Neural cell (in vitro differentiated cells): ENCODE measurements around the gene SLC15A5. TPM values are rescaled to one million over a fixed set of nuclear protein-coding genes. Genes with fewer than 3 reads are reported as not detected.
A peak's percentile ranks its signal among the peaks of the same experiment; 100 is the strongest.

Experiments
- H2AFZ ChIP-seq: fragments of 200-600, 300-800 bp; sonication (generic), shearing (Covaris generic); 2 replicates; pipeline ENCODE4 v1.6.0; 2014; ENCODE audit warnings: low read depth, mild to moderate bottlenecking, antibody characterized with exemption, low read length, moderate library complexity
- H3F3A ChIP-seq: fragments of 200-600 bp; shearing (Covaris generic); 2 replicates; pipeline ENCODE4 v1.6.1; 2016; ENCODE audit warnings: mild to moderate bottlenecking, moderate library complexity, mixed read lengths, antibody characterized with exemption, low read length; ENCODE audit not compliant: insufficient read depth, poor library complexity, severe bottlenecking
- H3K27ac ChIP-seq: fragments of 200-600, 300-800 bp; sonication (generic), shearing (Covaris generic); 2 replicates; pipeline ENCODE4 v1.5.1; 2014; ENCODE audit warnings: mild to moderate bottlenecking, low read length, moderate library complexity
- H3K27me3 ChIP-seq: fragments of 300-800, 200-600 bp; sonication (generic), shearing (Covaris generic); 2 replicates; pipeline ENCODE4 v1.6.0; 2014; ENCODE audit warnings: mild to moderate bottlenecking, low read depth, low read length, moderate library complexity; ENCODE audit not compliant: insufficient read depth
- H3K36me3 ChIP-seq: fragments of 300-800, 200-600 bp; sonication (generic), shearing (Covaris generic); 2 replicates; pipeline ENCODE4 v1.5.1; 2014; ENCODE audit warnings: mild to moderate bottlenecking, antibody characterized with exemption, low read length, moderate library complexity; ENCODE audit not compliant: insufficient read depth
- H3K4me2 ChIP-seq: fragments of 300-800, 200-600 bp; sonication (generic), shearing (Covaris generic); 2 replicates; pipeline ENCODE4 v1.6.0; 2014; ENCODE audit warnings: mild to moderate bottlenecking, low read length
- H3K4me3 ChIP-seq: fragments of 300-800, 200-600 bp; sonication (generic), shearing (Covaris generic); 2 replicates; pipeline ENCODE4 v1.5.1; 2014; ENCODE audit warnings: mild to moderate bottlenecking, low read length, moderate library complexity
- H3K79me2 ChIP-seq: fragments of 200-600 bp; shearing (Covaris generic); replicated peaks from 2 replicates; pipeline ENCODE4 v1.6.0; 2014; ENCODE audit warnings: mild to moderate bottlenecking, low read length, moderate library complexity; ENCODE audit not compliant: insufficient read depth
- H3K9ac ChIP-seq: fragments of 300-800, 200-600 bp; sonication (generic), shearing (Covaris generic); 2 replicates; pipeline ENCODE4 v1.6.1; 2016; ENCODE audit warnings: mild to moderate bottlenecking, low read length, mixed read lengths
- H3K9me2 ChIP-seq: fragments of 200-600 bp; shearing (Covaris generic); 2 replicates; pipeline ENCODE4 v1.6.1; 2016; ENCODE audit warnings: mild to moderate bottlenecking, low read length, mixed read lengths; ENCODE audit not compliant: insufficient read depth
- H3K9me3 ChIP-seq: fragments of 200-600, 300-800 bp; sonication (generic), shearing (Covaris generic); 2 replicates; pipeline ENCODE4 v1.6.1; 2016; ENCODE audit warnings: mild to moderate bottlenecking, mixed run types, low read length, moderate library complexity, mixed read lengths
- H4K20me1 ChIP-seq: fragments of 200-600 bp; shearing (Covaris generic); 2 replicates; pipeline ENCODE4 v1.6.1; 2016; ENCODE audit warnings: mild to moderate bottlenecking, mixed run types; ENCODE audit not compliant: insufficient read depth
- EP300 ChIP-seq: fragments of 450-650 bp; conservative IDR thresholded peaks from 2 replicates; pipeline ENCODE4 v1.6.1; 2014; ENCODE audit warnings: antibody characterized with exemption, mild to moderate bottlenecking, moderate library complexity; ENCODE audit not compliant: poor library complexity, severe bottlenecking
- EZH2 ChIP-seq: fragments of 200-600, 300-800 bp; shearing (Covaris generic), sonication (generic); IDR thresholded peaks from 2 replicates; pipeline ENCODE4 v1.6.1; 2014; ENCODE audit warnings: antibody characterized with exemption, low read length, borderline replicate concordance, mild to moderate bottlenecking; ENCODE audit not compliant: insufficient read depth, poor library complexity, severe bottlenecking
- MXI1 ChIP-seq: fragments of 450-650 bp; conservative IDR thresholded peaks from 2 replicates; pipeline ENCODE4 v1.6.1; 2014; ENCODE audit warnings: antibody characterized with exemption, mild to moderate bottlenecking; ENCODE audit not compliant: poor library complexity, severe bottlenecking
- POLR2AphosphoS5 ChIP-seq: IDR thresholded peaks from 2 replicates; pipeline ENCODE4 v1.6.1; 2012
- RAD21 ChIP-seq: fragments of 450-650 bp; conservative IDR thresholded peaks from 2 replicates; pipeline ENCODE4 v1.6.1; 2014; ENCODE audit warnings: antibody characterized with exemption, mild to moderate bottlenecking, moderate library complexity
- SMC3 ChIP-seq: fragments of 450-650 bp; conservative IDR thresholded peaks from 2 replicates; pipeline ENCODE4 v1.6.1; 2014; ENCODE audit warnings: antibody characterized with exemption, mild to moderate bottlenecking, moderate library complexity; ENCODE audit not compliant: poor library complexity
- polyA plus RNA-seq: library from polyadenylated mRNA; depleted of rRNA; stranded (reverse); fragments of >200 nt; gene quantifications from 2 replicates; pipeline ENCODE4 v1.2.3, GENCODE V29; 2014
- TF ChIP-seq, protein P1 (sequence below): IDR thresholded peaks from 2 replicates; pipeline ENCODE4 v1.6.1; 2012; ENCODE audit warnings: borderline replicate concordance

The SLC15A5 gene
- polyA plus RNA-seq, 1 donor from 2014 or later = not detected

DNA sequence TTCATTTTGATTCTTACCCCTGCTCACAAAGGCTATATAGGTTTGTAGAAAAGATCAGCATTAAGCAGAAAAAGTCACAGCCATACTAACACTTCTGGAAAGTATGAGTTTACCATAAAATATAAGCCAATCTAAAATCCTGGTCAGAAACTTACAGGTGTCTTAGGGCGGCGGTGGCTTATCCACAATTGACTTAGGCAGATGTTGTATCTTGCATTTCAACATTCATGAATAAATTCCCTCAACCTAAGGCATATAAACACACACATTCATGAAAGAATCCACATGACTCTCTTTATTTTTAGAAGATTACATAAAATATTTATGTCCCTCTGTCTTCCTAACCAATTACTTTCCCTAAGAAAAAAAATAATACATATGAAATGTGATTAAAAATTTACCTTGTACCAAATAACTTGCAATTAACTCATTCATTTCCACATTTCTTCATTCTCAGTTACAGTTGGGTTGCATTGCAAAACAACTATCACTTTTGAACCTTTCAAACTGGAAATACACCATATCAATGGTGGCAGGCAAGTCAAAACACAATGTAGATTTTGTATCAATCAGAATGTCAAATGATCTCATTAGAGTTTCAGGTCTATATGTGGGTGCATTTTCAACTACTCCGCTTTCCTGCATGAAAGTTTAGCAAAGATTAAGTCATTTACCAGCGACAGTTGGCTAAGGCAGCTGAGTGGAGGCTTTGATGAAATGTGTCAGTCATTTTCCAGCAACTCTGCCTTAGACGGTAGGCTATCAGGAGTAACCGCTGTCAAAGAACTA lies 124.4 kb downstream of the SLC15A5 start:
- Histone ChIP-seq H3K27ac (peak overlapping the region; percentile 36), H2AFZ (no peak overlapping the region), H3K9me3 (no peaks in the 10 kb centered on the region), H3K9ac (no peak overlapping the region), H3K79me2 (no peaks in the 10 kb centered on the region), H3K9me2 (no peaks in the 10 kb centered on the region), H3K36me3 (no peaks in the 10 kb centered on the region), H3K27me3 (no peaks in the 10 kb centered on the region), H4K20me1 (no peaks in the 10 kb centered on the region), H3K4me2 (no peak overlapping the region), H3K4me3 (no peak overlapping the region), H3F3A (no peaks in the 10 kb centered on the region)
- no peak for TF ChIP-seq MXI1
- peak; percentile 99 for TF ChIP-seq EP300
- TF ChIP-seq POLR2AphosphoS5 = peak; percentile 87
- TF ChIP-seq, protein P1, sequence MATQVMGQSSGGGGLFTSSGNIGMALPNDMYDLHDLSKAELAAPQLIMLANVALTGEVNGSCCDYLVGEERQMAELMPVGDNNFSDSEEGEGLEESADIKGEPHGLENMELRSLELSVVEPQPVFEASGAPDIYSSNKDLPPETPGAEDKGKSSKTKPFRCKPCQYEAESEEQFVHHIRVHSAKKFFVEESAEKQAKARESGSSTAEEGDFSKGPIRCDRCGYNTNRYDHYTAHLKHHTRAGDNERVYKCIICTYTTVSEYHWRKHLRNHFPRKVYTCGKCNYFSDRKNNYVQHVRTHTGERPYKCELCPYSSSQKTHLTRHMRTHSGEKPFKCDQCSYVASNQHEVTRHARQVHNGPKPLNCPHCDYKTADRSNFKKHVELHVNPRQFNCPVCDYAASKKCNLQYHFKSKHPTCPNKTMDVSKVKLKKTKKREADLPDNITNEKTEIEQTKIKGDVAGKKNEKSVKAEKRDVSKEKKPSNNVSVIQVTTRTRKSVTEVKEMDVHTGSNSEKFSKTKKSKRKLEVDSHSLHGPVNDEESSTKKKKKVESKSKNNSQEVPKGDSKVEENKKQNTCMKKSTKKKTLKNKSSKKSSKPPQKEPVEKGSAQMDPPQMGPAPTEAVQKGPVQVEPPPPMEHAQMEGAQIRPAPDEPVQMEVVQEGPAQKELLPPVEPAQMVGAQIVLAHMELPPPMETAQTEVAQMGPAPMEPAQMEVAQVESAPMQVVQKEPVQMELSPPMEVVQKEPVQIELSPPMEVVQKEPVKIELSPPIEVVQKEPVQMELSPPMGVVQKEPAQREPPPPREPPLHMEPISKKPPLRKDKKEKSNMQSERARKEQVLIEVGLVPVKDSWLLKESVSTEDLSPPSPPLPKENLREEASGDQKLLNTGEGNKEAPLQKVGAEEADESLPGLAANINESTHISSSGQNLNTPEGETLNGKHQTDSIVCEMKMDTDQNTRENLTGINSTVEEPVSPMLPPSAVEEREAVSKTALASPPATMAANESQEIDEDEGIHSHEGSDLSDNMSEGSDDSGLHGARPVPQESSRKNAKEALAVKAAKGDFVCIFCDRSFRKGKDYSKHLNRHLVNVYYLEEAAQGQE = peak; percentile 23

- Histone ChIP-seq H3K4me3 (peak overlapping the region; percentile 35), H3K36me3 (no peaks in the 10 kb centered on the region), H3K79me2 (no peaks in the 10 kb centered on the region), H3K27ac (peak overlapping the region; percentile 66), H3F3A (no peaks in the 10 kb centered on the region), H4K20me1 (no peaks in the 10 kb centered on the region), H3K4me2 (peak overlapping the region; percentile 20), H3K9me2 (no peaks in the 10 kb centered on the region), H3K9me3 (no peaks in the 10 kb centered on the region), H3K9ac (peak overlapping the region; percentile 13), H3K27me3 (no peaks in the 10 kb centered on the region), H2AFZ (no peak overlapping the region)
- TF ChIP-seq POLR2AphosphoS5 (peak; percentile 92), RAD21 (peak; percentile 21), MXI1 (no peak), EP300 (peak; percentile 96)
- TF ChIP-seq, protein P1 = peak; percentile 83
Observed at GRCh38 chr12:16150276-16150675, 127.2 kb downstream of the SLC15A5 start.

DNA sequence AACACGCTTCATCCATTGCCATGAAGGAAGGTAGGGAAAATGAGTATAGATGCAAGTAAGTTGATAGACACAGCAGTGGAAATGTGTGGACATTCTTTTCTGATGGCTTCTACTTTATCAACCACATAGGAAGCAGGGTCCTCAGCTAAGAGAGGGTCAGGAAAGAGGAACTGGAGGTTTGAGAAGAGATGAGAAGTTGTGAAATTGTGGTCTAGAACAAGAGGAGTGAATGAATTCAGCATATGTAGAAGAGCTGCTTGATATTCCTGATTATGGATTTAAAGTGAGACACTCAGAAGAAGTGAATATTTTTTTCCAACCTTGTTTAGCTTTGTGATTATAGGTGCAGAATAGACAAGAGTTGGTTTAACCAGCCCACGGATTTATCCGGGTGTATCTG lies 128.5 kb downstream of the SLC15A5 start:
- Histone ChIP-seq H3K9me3 (no peaks in the 10 kb centered on the region), H4K20me1 (no peaks in the 10 kb centered on the region), H3K4me3 (no peak overlapping the region), H3K9me2 (no peaks in the 10 kb centered on the region), H3K36me3 (no peaks in the 10 kb centered on the region), H3K9ac (no peak overlapping the region), H2AFZ (no peak overlapping the region), H3K4me2 (no peak overlapping the region), H3K27ac (no peak overlapping the region), H3F3A (no peaks in the 10 kb centered on the region), H3K27me3 (no peaks in the 10 kb centered on the region), H3K79me2 (no peaks in the 10 kb centered on the region)
- TF ChIP-seq EZH2 (no peak), POLR2AphosphoS5 (no peak), MXI1 (no peak), SMC3 (no peak), EP300 (no peak), RAD21 (no peak)
- TF ChIP-seq, protein P1 = no peak
